A549 (cell line): ENCODE results near the gene PIP5KL1. TPM values are rescaled to one million over a fixed set of nuclear protein-coding genes. Genes with fewer than 3 reads are reported as not detected.

Experiments
- ATAC-seq, 2 experiments: fragments of 200-7000 bp in 1 of 2; fragments of >200 bp in 1 of 2; cut with Nextera tagmentation in 1 of 2; cut with Tn5 transposase in 1 of 2; 3 replicates each; pipeline versions ENCODE4 v1.8.0 to v1.9.1; 2018 to 2020; ENCODE audit warnings: mild to moderate bottlenecking in 1 of 2, moderate library complexity in 1 of 2
- CTCF ChIA-PET: fragments of 300-600 bp; sonication (Branson Sonifier 250); formaldehyde crosslinking; extraction: SDS; loops from one replicate; lab custom pipeline; 2021; ENCODE audit warnings: antibody characterized with exemption, inconsistent platforms; lab: Yijun Ruan, JAX
- POLR2A ChIA-PET: fragments of 350-600 bp; formaldehyde crosslinking; extraction: SDS; loops from one replicate; lab custom pipeline; 2021; ENCODE audit warnings: antibody characterized with exemption, inconsistent platforms; lab: Yijun Ruan, JAX
- DNase-seq, 2 experiments: peaks; one replicate each; pipeline versions ENCODE4 v3.0.0 to v3.0.0-alpha.2; 2011 to 2016; ENCODE audit warnings: low read depth in 1 of 2, low spot score in 1 of 2
- FAIRE-seq: peaks from 2 replicates; lab custom pipeline; 2011; peaks lifted over from hg19 to GRCh38; lab: Jason Lieb, UNC
- H3K27ac ChIP-seq, 2 experiments: fragments of >200 bp; sonication (Bioruptor Twin); formaldehyde crosslinking; 3 replicates each; pipeline ENCODE4 v1.5.1; 2016 to 2017
- H3K4me1 ChIP-seq: fragments of >200 bp; sonication (Bioruptor Twin); formaldehyde crosslinking; 3 replicates; pipeline ENCODE4 v1.6.1; 2016
- H3K4me2 ChIP-seq: fragments of >200 bp; sonication (Bioruptor Twin); formaldehyde crosslinking; 3 replicates; pipeline ENCODE4 v1.6.1; 2016
- H3K4me3 ChIP-seq: fragments of >200 bp; sonication (Bioruptor Twin); formaldehyde crosslinking; 3 replicates; pipeline ENCODE4 v1.5.1; 2016
- H3K9me3 ChIP-seq: fragments of >200 bp; sonication (Bioruptor Twin); formaldehyde crosslinking; 3 replicates; pipeline ENCODE4 v1.6.1; 2016
- CBX2 ChIP-seq: fragments of 200-600 bp; sonication (generic); IDR thresholded peaks from 2 replicates; pipeline ENCODE4 v1.6.1; 2016; ENCODE audit warnings: low read depth, mild to moderate bottlenecking, borderline replicate concordance
- CBX8 ChIP-seq: fragments of 200-600 bp; sonication (generic); IDR thresholded peaks from 2 replicates; pipeline ENCODE4 v1.6.1; 2016
- CEBPB ChIP-seq, 2 experiments: fragments of >200 bp in 1 of 2; sonication (Bioruptor Twin) in 1 of 2; formaldehyde crosslinking in 1 of 2; IDR thresholded peaks; 2 replicates each; pipeline ENCODE4 v1.6.1; 2012 to 2016
- E2F6 ChIP-seq: IDR thresholded peaks from 2 replicates; pipeline ENCODE4 v1.6.1; 2012; ENCODE audit warnings: low read depth, borderline replicate concordance
- EP300 ChIP-seq, 2 experiments: fragments of >200 bp; sonication (Bioruptor Twin); formaldehyde crosslinking; IDR thresholded peaks; 2 replicates in 1 of 2; 3 replicates in 1 of 2; pipeline ENCODE4 v1.6.1; 2016 to 2017
- FOSL2 ChIP-seq, 2 experiments: fragments of 450-650 bp in 1 of 2; fragments of >200 bp in 1 of 2; sonication (Bioruptor Twin) in 1 of 2; formaldehyde crosslinking; IDR thresholded peaks; 2 replicates each; pipeline versions ENCODE4 v1.5.0 to v1.6.1; 2016 to 2020; ENCODE audit warnings: mild to moderate bottlenecking in 1 of 2, moderate library complexity in 1 of 2
- GATA3 ChIP-seq: IDR thresholded peaks from 2 replicates; pipeline ENCODE4 v1.6.1; 2012; ENCODE audit warnings: borderline replicate concordance
- HDAC2 ChIP-seq: fragments of 200-600 bp; sonication (generic); IDR thresholded peaks from 2 replicates; pipeline ENCODE4 v1.6.1; 2016
- HES2 ChIP-seq: fragments of >200 bp; sonication (Bioruptor Twin); formaldehyde crosslinking; IDR thresholded peaks from 2 replicates; pipeline ENCODE4 v1.6.1; 2016
- HOXB13 ChIP-seq: fragments of 250-450 bp; sonication (Bioruptor Pico); IDR thresholded peaks from 2 replicates; pipeline ENCODE4 v1.5.0; 2020; ENCODE audit warnings: low read depth, mild to moderate bottlenecking, moderate library complexity
- JUN ChIP-seq, 2 experiments: fragments of >200 bp; sonication (Bioruptor Twin); formaldehyde crosslinking; IDR thresholded peaks; 2 replicates in 1 of 2; 3 replicates in 1 of 2; pipeline ENCODE4 v1.6.1; 2016 to 2017
- JUNB ChIP-seq: fragments of >200 bp; sonication (Bioruptor Twin); formaldehyde crosslinking; IDR thresholded peaks from 2 replicates; pipeline ENCODE4 v1.6.1; 2016
- KDM5A ChIP-seq: fragments of 200-600 bp; sonication (generic); IDR thresholded peaks from 2 replicates; pipeline ENCODE4 v1.6.1; 2016; ENCODE audit warnings: antibody characterized with exemption, mild to moderate bottlenecking
- MAFK ChIP-seq: fragments of 450-650 bp; IDR thresholded peaks from 2 replicates; pipeline ENCODE4 v1.6.1; 2014; ENCODE audit not compliant: partially characterized antibody
- MAX ChIP-seq: IDR thresholded peaks from 2 replicates; pipeline ENCODE4 v1.6.1; 2012
- MYC ChIP-seq: IDR thresholded peaks from 2 replicates; pipeline ENCODE4 v1.6.1; 2012; ENCODE audit warnings: mild to moderate bottlenecking, inconsistent platforms, low read length, improper control_type of control experiment, borderline replicate concordance
- REST ChIP-seq: fragments of 200-600 bp; sonication (generic); IDR thresholded peaks from 2 replicates; pipeline ENCODE4 v1.6.1; 2016; ENCODE audit warnings: antibody characterized with exemption, mild to moderate bottlenecking, moderate library complexity
- RFX5 ChIP-seq: fragments of 450-650 bp; IDR thresholded peaks from 2 replicates; pipeline ENCODE4 v1.7.1; 2014; ENCODE audit warnings: antibody characterized with exemption, mild to moderate bottlenecking, moderate library complexity
- TP53 ChIP-seq: fragments of 250-450 bp; sonication (Bioruptor Pico); IDR thresholded peaks from 2 replicates; pipeline ENCODE4 v1.5.0; 2021; ENCODE audit warnings: mild to moderate bottlenecking, moderate library complexity
- USF2 ChIP-seq: fragments of 450-650 bp; IDR thresholded peaks from 2 replicates; pipeline ENCODE4 v1.6.1; 2014; ENCODE audit warnings: antibody characterized with exemption
- ZFP36 ChIP-seq: fragments of 450-650 bp; IDR thresholded peaks from 2 replicates; pipeline ENCODE4 v1.6.1; 2014; ENCODE audit warnings: borderline replicate concordance; ENCODE audit not compliant: partially characterized antibody
- WGBS: methylation state at CpG from one replicate; pipeline ENCODE4 v1.1.6; 2017; ENCODE audit errors: missing lambda C conversion rate; 5-methylcytosine and 5-hydroxymethylcytosine counted together
- polyA plus RNA-seq, 4 experiments: library from polyadenylated mRNA; depleted of rRNA in 3 of 4; stranded (reverse); fragments of >200 nt; fragmentation: RNase III in 1 of 4; extraction: RNeasy Plus Mini Kit Qiagen cat#74134 plus additional on column Dnase treatment in 1 of 4; gene quantifications; 2 replicates in 3 of 4; 3 replicates in 1 of 4; pipeline ENCODE4 v1.2.3, GENCODE V29; 2011 to 2017

The PIP5KL1 gene
- polyA plus RNA-seq, 2 of the 4 experiments (the other 2 are of a cell fraction) = 2.4 to 2.5 TPM

GRCh38 chr9:127920794-127921193 is 9.8 kb downstream of the PIP5KL1 start:
- WGBS = 87% methylated on average over 7 of the region's 7 CpGs
- ChIA-PET POLR2A (interaction anchor here (0.5 kb wide), 1 partner anchor 421 kb away, joined by 3 read pairs; no protein-coding TSS in a partner anchor), CTCF (interaction anchor here (0.5 to 7.0 kb wide), 77 partner anchors 7 to 705 kb away, joined by 3 to 83 read pairs (median 5); partner anchors contain the start of genes AK1, CDK9, DPM2 and PIP5KL1)
- ATAC-seq (no peak), DNase-seq (no peak), FAIRE-seq (no peak)
- Histone ChIP-seq H3K9me3 (no peaks in the 10 kb centered on the region), H3K27ac (peak overlapping the region; percentile 79 to 90; a peak in 5 of 6 replicates), H3K4me3 (no peak overlapping the region), H3K4me2 (no peak overlapping the region), H3K4me1 (peaks cover 64% of the 10 kb centered on the region)
- TF ChIP-seq ZFP36 = peak; percentile 49
- TF ChIP-seq MYC = no peak

- WGBS = under 1% methylated on average over 8 of the region's 8 CpGs
- DNase-seq (peak; percentile 98), FAIRE-seq (peak; percentile 80), ATAC-seq (peak; percentile 78 to 82)
- Histone ChIP-seq H3K4me1 (peaks cover 73% of the 10 kb centered on the region), H3K4me3 (no peak overlapping the region), H3K27ac (peak overlapping the region; percentile 82 to 90), H3K4me2 (peak overlapping the region; percentile 55), H3K9me3 (no peaks in the 10 kb centered on the region)
- CTCF ChIA-PET = interaction anchor here (0.6 to 7.0 kb wide), 15 partner anchors 10 to 430 kb away, joined by 3 to 83 read pairs (median 16); partner anchors contain the start of genes CDK9, PIP5KL1 and TOR2A
- POLR2A ChIA-PET = interaction anchor here (0.7 kb wide), 1 partner anchor 11 kb away, joined by 3 read pairs; the partner anchor contains the start of gene PIP5KL1
- TF ChIP-seq CEBPB (IDR thresholded peaks at IDR 0.05) (peak; percentile 91 to 97), JUN (IDR thresholded peaks at IDR 0.05) (peak; percentile 82 to 83; a peak in 4 of 5 replicates), MYC (peak; percentile 43; the same call in 1 of the 2 replicates), MAFK (peak; percentile 99), TP53 (CRISPR knock-in tag) (no peak), KDM5A (no peak), HOXB13 (CRISPR knock-in tag) (no peak), HDAC2 (no peak), CBX2 (no peak), MAX (peak; percentile 89), RFX5 (no peak), REST (no peak), GATA3 (peak; percentile 71; the same call in 1 of the 2 replicates), ZFP36 (peak; percentile 87), USF2 (no peak), JUNB (peak; percentile 84), FOSL2 (IDR thresholded peaks at IDR 0.05) (peak; percentile 88), FOSL2 (CRISPR knock-in tag; IDR thresholded peaks at IDR 0.05) (peak; percentile 99), EP300 (IDR thresholded peaks at IDR 0.05) (peak; percentile 58 to 67; a peak in 2 of 5 replicates), HES2 (peak; percentile 50; the same call in 1 of the 2 replicates), E2F6 (peak; percentile 44; the same call in 1 of the 2 replicates), CBX8 (no peak)
These were observed 11.2 kb downstream of the PIP5KL1 start for GRCh38 chr9:127919253-127919815.
